Gastroesophageal sphincter (tissue), 4 donors: ENCODE results near the gene SLAMF8. TPM values are rescaled to one million over a fixed set of nuclear protein-coding genes. Genes with fewer than 3 reads are reported as not detected.

Source experiments
- ATAC-seq: fragments of 150-250 bp; one replicate; pipeline ENCODE4 v1.9.1; 2016; ENCODE audit warnings: mild to moderate bottlenecking, moderate library complexity
- H3K27ac ChIP-seq, 4 donors: fragments of 200-600 bp; sonication (generic) in 3 of 4; 1 replicate in 3 of 4; 2 replicates in 1 of 4; pipeline ENCODE4 v1.5.1; 2016 to 2019
- H3K27me3 ChIP-seq: fragments of 200-600 bp; sonication (generic); one replicate; pipeline ENCODE4 v1.5.1; 2019
- H3K36me3 ChIP-seq, 2 donors: fragments of 200-600 bp; sonication (generic); one replicate each; pipeline ENCODE4 v1.5.1; 2019; ENCODE audit warnings: control low read depth in 1 of 2
- H3K4me1 ChIP-seq, 3 donors: fragments of 200-600 bp; sonication (generic); 1 replicate in 2 of 3; 2 replicates in 1 of 3; pipeline ENCODE4 v1.5.1; 2016 to 2019; ENCODE audit warnings: control low read depth in 2 of 3
- H3K4me3 ChIP-seq, 2 donors: fragments of 200-600 bp; sonication (generic); one replicate each; pipeline ENCODE4 v1.5.1; 2019; ENCODE audit warnings: mild to moderate bottlenecking in 1 of 2, moderate library complexity in 1 of 2
- H3K9me3 ChIP-seq, 3 donors: fragments of 200-600 bp; sonication (generic); one replicate each; pipeline ENCODE4 v1.5.1; 2017 to 2019; ENCODE audit warnings: control low read depth in 2 of 3
- EP300 ChIP-seq: sonication (generic); formaldehyde crosslinking; IDR thresholded peaks from one replicate; pipeline ENCODE4 v1.6.1; 2017; ENCODE audit warnings: antibody characterized with exemption, mild to moderate bottlenecking
- POLR2A ChIP-seq, 2 donors: fragments of 450-650 bp; IDR thresholded peaks; one replicate each; pipeline ENCODE4 v1.6.1; 2017; ENCODE audit warnings: antibody characterized with exemption in 2 of 2, mild to moderate bottlenecking in 2 of 2, moderate library complexity in 1 of 2
- POLR2AphosphoS5 ChIP-seq: sonication (generic); formaldehyde crosslinking; IDR thresholded peaks from one replicate; pipeline ENCODE4 v1.6.1; 2017; ENCODE audit warnings: antibody characterized with exemption
- WGBS, 2 donors: methylation state at CpG; one replicate each; pipeline ENCODE4 v1.1.5; 2018; ENCODE audit warnings: low coverage in 1 of 2; 5-methylcytosine and 5-hydroxymethylcytosine counted together
- total RNA-seq, 4 donors: library from RNA; depleted of rRNA; stranded (reverse); fragments of >200 nt; gene quantifications; one replicate each; pipeline ENCODE4 v1.1.0, GENCODE V29; 2016
- TF ChIP-seq, protein P1 (sequence below), 4 experiments: fragments of 200-600 bp in 2 of 4; fragments of 450-650 bp in 2 of 4; sonication (generic) in 1 of 4; IDR thresholded peaks; one replicate each; pipeline ENCODE4 v1.5.1; 2017 to 2019; ENCODE audit warnings: antibody characterized with exemption in 4 of 4, mild to moderate bottlenecking in 2 of 4, moderate library complexity in 2 of 4

SLAMF8 gene
- 1 to 10 TPM in 3 of 4 donors, not detected in 1; 1.4 to 4.3 (median 4.2) TPM for total RNA-seq

DNA sequence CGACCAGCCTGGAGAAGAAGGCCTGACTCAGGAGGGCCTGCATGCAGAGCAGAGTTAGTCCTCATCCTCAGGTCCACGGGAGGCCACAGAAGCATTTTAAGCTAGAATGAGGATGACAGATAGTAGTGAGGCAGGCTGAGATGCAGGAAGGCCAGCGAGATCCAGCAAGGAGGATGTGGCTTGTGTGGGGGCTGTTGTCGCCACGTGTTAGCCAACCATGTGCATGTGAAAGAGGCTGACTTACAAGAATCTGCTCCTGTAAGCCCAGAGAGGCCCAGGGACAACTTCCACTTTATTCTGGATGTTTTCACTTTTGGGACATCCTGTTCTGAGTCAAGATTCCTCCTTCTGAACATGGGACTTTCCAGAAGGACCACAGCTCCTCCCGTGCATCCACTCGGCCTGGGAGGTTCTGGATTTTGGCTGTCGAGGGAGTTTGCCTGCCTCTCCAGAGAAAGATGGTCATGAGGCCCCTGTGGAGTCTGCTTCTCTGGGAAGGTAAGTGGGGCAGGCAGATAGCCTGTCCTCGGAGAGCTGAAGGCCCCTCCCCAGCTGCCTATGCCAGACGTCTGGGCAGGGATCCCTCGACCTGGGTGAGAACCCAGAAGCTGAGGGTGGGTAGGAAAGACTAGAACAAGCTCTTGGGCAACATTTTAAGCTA lies at the start of gene SLAMF8:
Gene SLAMF8, plus strand, starts transcription at position 433 of the 661 bp plus-strand sequence. Its CDS starts 26 bp downstream, at position 459.
- no peaks in the 10 kb centered on the region for H3K4me1 ChIP-seq
- no peaks in the 10 kb centered on the region for H3K9me3 ChIP-seq
- no peak within 1 kb of the TSS for H3K27ac ChIP-seq
- no peak within 1 kb of the TSS for H3K4me3 ChIP-seq
- no peak for ATAC-seq
- no peaks in the 10 kb centered on the region for H3K36me3 ChIP-seq
- H3K27me3 ChIP-seq, result peaks cover 30% of the 10 kb centered on the region
- WGBS, 2 donors, result 72 to 78% methylated on average over 3 to 5 of the region's 11 CpGs
- TF ChIP-seq POLR2AphosphoS5 (no peak), POLR2A (IDR thresholded peaks at IDR 0.05) (no peak), EP300 (no peak)
- TF ChIP-seq, protein P1, sequence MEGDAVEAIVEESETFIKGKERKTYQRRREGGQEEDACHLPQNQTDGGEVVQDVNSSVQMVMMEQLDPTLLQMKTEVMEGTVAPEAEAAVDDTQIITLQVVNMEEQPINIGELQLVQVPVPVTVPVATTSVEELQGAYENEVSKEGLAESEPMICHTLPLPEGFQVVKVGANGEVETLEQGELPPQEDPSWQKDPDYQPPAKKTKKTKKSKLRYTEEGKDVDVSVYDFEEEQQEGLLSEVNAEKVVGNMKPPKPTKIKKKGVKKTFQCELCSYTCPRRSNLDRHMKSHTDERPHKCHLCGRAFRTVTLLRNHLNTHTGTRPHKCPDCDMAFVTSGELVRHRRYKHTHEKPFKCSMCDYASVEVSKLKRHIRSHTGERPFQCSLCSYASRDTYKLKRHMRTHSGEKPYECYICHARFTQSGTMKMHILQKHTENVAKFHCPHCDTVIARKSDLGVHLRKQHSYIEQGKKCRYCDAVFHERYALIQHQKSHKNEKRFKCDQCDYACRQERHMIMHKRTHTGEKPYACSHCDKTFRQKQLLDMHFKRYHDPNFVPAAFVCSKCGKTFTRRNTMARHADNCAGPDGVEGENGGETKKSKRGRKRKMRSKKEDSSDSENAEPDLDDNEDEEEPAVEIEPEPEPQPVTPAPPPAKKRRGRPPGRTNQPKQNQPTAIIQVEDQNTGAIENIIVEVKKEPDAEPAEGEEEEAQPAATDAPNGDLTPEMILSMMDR (IDR thresholded peaks at IDR 0.05), result no peak

- ATAC-seq, result no peak
- no peaks in the 10 kb centered on the region for H3K27me3 ChIP-seq
- no peak for TF ChIP-seq EP300
- TF ChIP-seq POLR2AphosphoS5, result no peak
- no peak for TF ChIP-seq POLR2A (IDR thresholded peaks at IDR 0.05)
- TF ChIP-seq, protein P1 (IDR thresholded peaks at IDR 0.05), result no peak
- WGBS, 2 donors, result 65 to 70% methylated on average over 2 to 4 of the region's 4 CpGs
- peak overlapping the region in 2 of 4 donors; percentile 41 to 50 for H3K27ac ChIP-seq
- H3K4me1 ChIP-seq, result peaks cover 0 to 30% (median 3%) of the 10 kb centered on the region in 3 donors
- H3K36me3 ChIP-seq, result no peaks in the 10 kb centered on the region
- peak overlapping the region in 1 of 2 donors; percentile 5 for H3K4me3 ChIP-seq
- H3K9me3 ChIP-seq, result no peaks in the 10 kb centered on the region
Observed at GRCh38 chr1:159778266-159778665, 48.4 kb upstream of the SLAMF8 start.

DNA sequence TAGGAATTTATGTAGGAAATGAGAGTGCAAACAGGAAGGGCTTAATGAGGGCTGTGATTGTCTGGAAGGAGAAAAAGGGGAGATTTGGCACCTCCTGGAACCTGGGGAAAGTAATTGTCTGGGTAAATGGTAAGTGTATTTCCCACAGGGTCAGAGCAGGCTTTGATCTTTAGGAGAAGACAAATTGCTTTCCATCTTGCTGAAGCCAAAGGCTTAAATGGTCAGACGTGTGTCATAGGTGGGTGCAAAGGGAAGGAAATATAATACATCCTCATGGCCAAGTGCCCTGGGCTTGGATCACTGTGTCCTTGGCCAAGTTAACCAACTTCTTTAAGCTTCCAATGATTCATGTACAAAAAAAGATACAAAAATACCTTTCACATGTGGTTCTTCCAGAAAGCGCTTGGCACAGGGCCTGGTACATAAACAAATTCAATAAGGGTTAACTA lies 47.2 kb upstream of the SLAMF8 start:
- Histone ChIP-seq H3K27ac (peak overlapping the region in 3 of 4 donors; percentile 12 to 86 (median 40)), H3K4me3 (peak overlapping the region in 1 of 2 donors; percentile 5), H3K9me3 (no peaks in the 10 kb centered on the region), H3K27me3 (no peaks in the 10 kb centered on the region), H3K4me1 (peaks cover 0 to 30% (median 3%) of the 10 kb centered on the region in 3 donors), H3K36me3 (no peaks in the 10 kb centered on the region)
- no peak for ATAC-seq
- 30 to 40% methylated on average over 2 of the region's 2 CpGs for WGBS, 2 donors
- TF ChIP-seq EP300 (no peak), POLR2AphosphoS5 (peak; percentile 72)

DNA sequence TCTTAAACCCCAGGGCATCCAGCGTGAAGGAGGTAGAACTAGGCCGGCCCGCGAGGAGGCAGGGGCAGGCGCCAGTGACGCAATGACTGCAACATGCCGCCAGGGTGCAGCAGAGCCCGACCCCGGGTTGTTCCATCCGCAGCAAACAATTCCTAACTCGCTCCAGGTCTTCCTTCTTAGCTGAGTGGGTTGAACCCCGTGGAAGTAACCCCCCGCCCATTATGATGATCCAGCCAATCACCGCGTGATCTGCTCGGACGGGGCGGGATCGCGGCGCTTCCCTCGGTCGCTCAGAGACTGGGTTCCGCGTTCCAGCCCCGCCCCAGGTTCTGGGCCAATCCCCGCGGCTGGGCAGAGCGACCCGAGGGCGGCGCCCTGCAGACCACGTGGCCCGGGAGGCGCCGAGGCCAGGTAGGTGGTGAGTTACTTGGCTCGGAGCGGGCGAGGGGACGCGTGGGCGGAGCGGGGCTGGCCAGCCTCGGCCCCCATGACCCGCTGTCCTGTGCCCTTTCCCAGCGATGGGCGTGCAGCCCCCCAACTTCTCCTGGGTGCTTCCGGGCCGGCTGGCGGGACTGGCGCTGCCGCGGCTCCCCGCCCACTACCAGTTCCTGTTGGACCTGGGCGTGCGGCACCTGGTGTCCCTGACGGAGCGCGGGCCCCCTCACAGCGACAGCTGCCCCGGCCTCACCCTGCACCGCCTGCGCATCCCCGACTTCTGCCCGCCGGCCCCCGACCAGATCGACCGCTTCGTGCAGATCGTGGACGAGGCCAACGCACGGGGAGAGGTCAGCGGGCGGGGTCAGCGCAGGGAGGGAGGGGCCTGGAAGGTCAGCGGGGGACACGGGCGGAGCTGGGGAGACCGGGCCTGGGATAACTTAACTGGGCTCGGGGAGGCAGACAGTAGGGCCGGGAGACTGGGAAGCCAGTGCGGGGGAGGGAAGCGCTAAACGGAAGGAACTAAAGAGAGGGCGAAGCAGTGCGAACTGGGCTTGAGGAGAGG lies 45.8 kb upstream of the SLAMF8 start, which contains the start of gene DUSP23:
Gene DUSP23, plus strand, starts transcription at position 380 of the 1,000 bp plus-strand sequence. Its CDS starts 139 bp downstream, at position 519.
- Histone ChIP-seq H3K27me3 (no peaks in the 10 kb centered on the region), H3K27ac (peak within 1 kb of the TSS; percentile 43 to 91 (median 86)), H3K36me3 (no peaks in the 10 kb centered on the region), H3K9me3 (no peaks in the 10 kb centered on the region), H3K4me1 (peaks cover 0 to 30% (median 3%) of the 10 kb centered on the region in 3 donors), H3K4me3 (peak within 1 kb of the TSS; percentile 58 to 78)
- TF ChIP-seq POLR2A (IDR thresholded peaks at IDR 0.05) (peak; percentile 69 to 77), EP300 (no peak), POLR2AphosphoS5 (peak; percentile 68)
- TF ChIP-seq, protein P1 (IDR thresholded peaks at IDR 0.05), result peak; percentile 80 to 97 (median 95)
- peak; percentile 99 for ATAC-seq
- 2 to 25% methylated on average over 6 to 15 of the region's 88 CpGs for WGBS, 2 donors

GRCh38 chr1:159781992-159782391 lies 44.7 kb upstream of the SLAMF8 start:
- 33 to 98% methylated on average over 1 to 9 of the region's 12 CpGs for WGBS, 2 donors
- no peak for ATAC-seq
- H3K4me1 ChIP-seq, result peaks cover 0 to 30% (median 3%) of the 10 kb centered on the region in 3 donors
- peak overlapping the region in 3 of 4 donors; percentile 86 to 91 (median 87) for H3K27ac ChIP-seq
- H3K27me3 ChIP-seq, result no peaks in the 10 kb centered on the region
- no peaks in the 10 kb centered on the region for H3K9me3 ChIP-seq
- H3K4me3 ChIP-seq, result peak overlapping the region in 1 of 2 donors; percentile 78
- no peak for TF ChIP-seq POLR2AphosphoS5
- TF ChIP-seq POLR2A (IDR thresholded peaks at IDR 0.05), result no peak
- no peak for TF ChIP-seq EP300
- TF ChIP-seq, protein P1 (IDR thresholded peaks at IDR 0.05), result no peak
- no peaks in the 10 kb centered on the region for H3K36me3 ChIP-seq
